Measurements from ENCODE around the gene MALSU1. TPM values are rescaled to one million over a fixed set of nuclear protein-coding genes. Genes with fewer than 3 reads are reported as not detected.

The MALSU1 gene
- total RNA-seq, 1 donor from 2014 or later: 119 TPM

GRCh38 chr7:23331132-23331531 is 32.0 kb downstream of the MALSU1 start:
- DNase-seq (ENCODE audit: missing footprints) (no peak), ATAC-seq (no peak)
- intact Hi-C loops (cut with DNase I): no loop called here

GRCh38 chr7:23332193-23332592 is 33.1 kb downstream of the MALSU1 start:
- ATAC-seq: no peak
- intact Hi-C loops (cut with DNase I): no loop called here
- DNase-seq (ENCODE audit: missing footprints): no peak

GRCh38 chr7:23332910-23333612 is 33.9 kb downstream of the MALSU1 start:
- peak; percentile 71 for ATAC-seq
- intact Hi-C loops (cut with DNase I): no loop called here
- peak; percentile 74 for DNase-seq (ENCODE audit: missing footprints)

- no peak for DNase-seq (ENCODE audit: missing footprints)
Observed at GRCh38 chr7:23333671-23334246, 34.6 kb downstream of the MALSU1 start.

GRCh38 chr7:23334482-23335056 is 35.4 kb downstream of the MALSU1 start:
- DNase-seq (ENCODE audit: missing footprints): no peak
- ATAC-seq: peak; percentile 42
- intact Hi-C loops (cut with DNase I): no loop called here

More at GRCh38 chr7:23333671-23334246, 34.6 kb downstream of the MALSU1 start:
- intact Hi-C loops (cut with DNase I): no loop called here
- ATAC-seq: peak; percentile 61

GRCh38 chr7:23335136-23335535 is 36.0 kb downstream of the MALSU1 start:
- intact Hi-C loops (cut with DNase I): no loop called here
- no peak for ATAC-seq
- no peak for DNase-seq (ENCODE audit: missing footprints)

- ATAC-seq: no peak
- no peak for DNase-seq (ENCODE audit: missing footprints)
- intact Hi-C loops (cut with DNase I): no loop called here
Observed at GRCh38 chr7:23335621-23336020, 36.5 kb downstream of the MALSU1 start.

- DNase-seq (ENCODE audit: missing footprints) (no peak), ATAC-seq (no peak)
- intact Hi-C loops (cut with DNase I): no loop called here
Observed at GRCh38 chr7:23336086-23336485, 36.9 kb downstream of the MALSU1 start.

GRCh38 chr7:23336799-23337283 is 37.7 kb downstream of the MALSU1 start:
- intact Hi-C loops (cut with DNase I): no loop called here
- DNase-seq (ENCODE audit: missing footprints): no peak
- no peak for ATAC-seq

- ATAC-seq: no peak
- no peak for DNase-seq (ENCODE audit: missing footprints)
- intact Hi-C loops (cut with DNase I): no loop called here
Observed at GRCh38 chr7:23337374-23337773, 38.2 kb downstream of the MALSU1 start.

GRCh38 chr7:23338439-23338838 is 39.3 kb downstream of the MALSU1 start:
- DNase-seq (ENCODE audit: missing footprints) (no peak), ATAC-seq (no peak)
- intact Hi-C loops (cut with DNase I): no loop called here

- intact Hi-C loops (cut with DNase I): no loop called here
- ATAC-seq (no peak), DNase-seq (ENCODE audit: missing footprints) (no peak)
Observed at GRCh38 chr7:23338863-23339262, 39.7 kb downstream of the MALSU1 start.

- ATAC-seq: no peak
- intact Hi-C loops (cut with DNase I): no loop called here
- DNase-seq (ENCODE audit: missing footprints): no peak
Observed at GRCh38 chr7:23341846-23342598, 42.9 kb downstream of the MALSU1 start.

GRCh38 chr7:23343102-23343501 is 44.0 kb downstream of the MALSU1 start:
- DNase-seq (ENCODE audit: missing footprints) (no peak), ATAC-seq (no peak)
- intact Hi-C loops (cut with DNase I): no loop called here

GRCh38 chr7:23343806-23344475 is 44.8 kb downstream of the MALSU1 start:
- intact Hi-C loops (cut with DNase I): no loop called here

GRCh38 chr7:23345601-23346000 is 46.5 kb downstream of the MALSU1 start:
- no peak for DNase-seq (ENCODE audit: missing footprints)
- no peak for ATAC-seq
- intact Hi-C loops (cut with DNase I): no loop called here

More at GRCh38 chr7:23343806-23344475, 44.8 kb downstream of the MALSU1 start:
- DNase-seq (ENCODE audit: missing footprints): no peak
- no peak for ATAC-seq

- DNase-seq (ENCODE audit: missing footprints): no peak
- intact Hi-C loops (cut with DNase I): no loop called here
- ATAC-seq: no peak
Observed at GRCh38 chr7:23346316-23346715, 47.2 kb downstream of the MALSU1 start.

- intact Hi-C loops (cut with DNase I): no loop called here
- ATAC-seq (no peak), DNase-seq (ENCODE audit: missing footprints) (no peak)
Observed at GRCh38 chr7:23347033-23347681, 48.0 kb downstream of the MALSU1 start.
